ENCODE measurements around the gene ZNF639.

The ZNF639 gene

DNA sequence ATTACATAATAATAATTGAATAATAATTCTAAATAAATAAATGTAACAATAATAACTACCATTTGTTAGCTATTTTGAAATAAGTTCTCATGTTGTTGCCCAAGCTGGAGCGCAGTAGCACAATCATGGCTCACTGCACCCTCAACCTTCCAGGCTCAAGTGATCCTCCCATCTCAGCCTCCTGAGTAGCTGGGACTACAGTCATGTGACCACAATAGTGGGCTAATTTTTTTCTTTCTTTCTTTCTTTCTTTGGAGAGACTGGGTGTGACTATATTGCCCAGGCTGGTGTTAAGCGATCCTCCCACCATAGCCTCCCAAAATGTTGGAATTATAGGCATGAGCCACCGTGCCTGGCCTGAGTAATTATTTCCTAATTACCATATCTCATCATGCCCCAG, 41.0 kb upstream of the ZNF639 start:
- TF ChIP-seq REST (IDR thresholded peaks at IDR 0.05; ENCODE audit: insufficient read depth in 1 of 2, low read depth in 2 of 2, low read length in 2 of 2) (no peak), TAF1 (IDR thresholded peaks at IDR 0.05; ENCODE audit: borderline replicate concordance, insufficient read depth, low read length) (no peak), POLR2AphosphoS5 (IDR thresholded peaks at IDR 0.05; ENCODE audit: low read depth, low read length) (no peak), SIN3A (IDR thresholded peaks at IDR 0.05; ENCODE audit: borderline replicate concordance, insufficient read depth, low read length) (no peak), FOXP2 (optimal IDR thresholded peaks at IDR 0.05; ENCODE audit: borderline replicate concordance, extremely low read depth, extremely low read length, insufficient read depth) (no peak)

DNA sequence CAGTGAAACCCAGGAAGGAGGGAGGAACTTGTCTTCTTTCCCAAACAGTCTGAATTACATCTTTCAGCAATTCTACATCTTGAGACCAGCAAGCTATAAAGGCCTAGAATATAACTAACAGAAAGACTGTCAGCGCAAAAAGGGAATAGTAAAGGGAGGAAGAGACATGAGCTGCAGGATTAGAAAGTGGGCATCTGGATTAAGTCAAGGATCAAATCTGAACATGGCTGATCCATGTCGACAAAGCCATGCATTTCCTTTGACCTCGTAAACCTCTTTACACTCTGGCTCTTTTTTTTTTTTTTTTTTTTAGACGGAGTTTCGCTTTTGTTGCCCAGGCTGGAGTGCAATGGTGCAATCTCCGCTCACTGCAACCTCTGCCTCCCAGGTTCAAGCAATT, 36.5 kb upstream of the ZNF639 start:
- TF ChIP-seq SIN3A (IDR thresholded peaks at IDR 0.05; ENCODE audit: borderline replicate concordance, insufficient read depth, low read length) (no peak), REST (IDR thresholded peaks at IDR 0.05; ENCODE audit: insufficient read depth in 1 of 2, low read depth in 2 of 2, low read length in 2 of 2) (no peak), TAF1 (IDR thresholded peaks at IDR 0.05; ENCODE audit: borderline replicate concordance, insufficient read depth, low read length) (no peak)

DNA sequence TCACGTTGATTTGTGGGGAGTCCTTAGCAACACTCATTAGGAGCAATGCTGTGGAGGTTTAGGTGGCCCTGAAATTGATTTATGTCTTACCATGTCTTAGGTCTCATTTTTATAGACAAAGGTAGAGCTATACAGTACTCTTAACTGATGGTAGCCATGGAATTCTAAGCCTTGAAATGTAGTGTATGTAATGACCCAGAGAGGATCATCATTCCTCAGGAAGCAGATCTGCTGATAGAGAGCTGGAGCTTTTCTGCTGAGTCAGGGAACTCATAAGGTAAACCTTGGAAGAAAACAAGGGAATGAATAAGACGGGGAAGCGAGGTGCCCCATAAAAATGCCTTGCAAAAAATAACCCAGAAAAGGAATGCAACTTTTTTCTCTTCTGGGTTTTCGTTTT, 34.0 kb upstream of the ZNF639 start:
- no peak for TF ChIP-seq POLR2AphosphoS5 (IDR thresholded peaks at IDR 0.05; ENCODE audit: low read depth, low read length)
- TF ChIP-seq REST (IDR thresholded peaks at IDR 0.05; ENCODE audit: insufficient read depth in 1 of 2, low read depth in 2 of 2, low read length in 2 of 2): no peak
- TF ChIP-seq SIN3A (IDR thresholded peaks at IDR 0.05; ENCODE audit: borderline replicate concordance, insufficient read depth, low read length): no peak
- no peak for TF ChIP-seq TAF1 (IDR thresholded peaks at IDR 0.05; ENCODE audit: borderline replicate concordance, insufficient read depth, low read length)
- TF ChIP-seq FOXP2 (optimal IDR thresholded peaks at IDR 0.05; ENCODE audit: borderline replicate concordance, extremely low read depth, extremely low read length, insufficient read depth): no peak

GRCh38 chr3:179289295-179289694, 33.5 kb upstream of the ZNF639 start:
- TF ChIP-seq TAF1 (IDR thresholded peaks at IDR 0.05; ENCODE audit: borderline replicate concordance, insufficient read depth, low read length): no peak
- TF ChIP-seq POLR2AphosphoS5 (IDR thresholded peaks at IDR 0.05; ENCODE audit: low read depth, low read length): no peak

DNA sequence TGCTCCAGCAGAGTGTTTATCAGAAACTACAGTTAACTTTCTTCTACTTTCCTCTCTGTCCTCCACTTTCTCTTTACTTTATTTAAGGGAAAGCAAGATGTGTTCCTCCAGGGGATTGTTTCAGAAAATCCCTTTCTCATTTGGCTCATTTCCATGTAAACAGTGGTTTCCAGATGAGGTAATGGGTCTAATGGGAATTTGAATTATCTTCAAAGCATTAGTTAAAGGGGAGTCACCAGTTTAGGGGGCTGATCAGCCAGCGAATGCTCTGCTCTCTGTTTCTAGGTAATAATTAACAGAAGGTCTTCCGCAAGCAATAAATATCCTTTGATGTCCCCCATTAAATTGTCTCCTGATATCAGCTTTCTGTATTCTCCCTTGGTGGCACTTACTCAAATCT, 30.4 kb upstream of the ZNF639 start:
- no peak for TF ChIP-seq REST (IDR thresholded peaks at IDR 0.05; ENCODE audit: insufficient read depth in 1 of 2, low read depth in 2 of 2, low read length in 2 of 2)
- no peak for TF ChIP-seq FOXP2 (optimal IDR thresholded peaks at IDR 0.05; ENCODE audit: borderline replicate concordance, extremely low read depth, extremely low read length, insufficient read depth)
- no peak for TF ChIP-seq TAF1 (IDR thresholded peaks at IDR 0.05; ENCODE audit: borderline replicate concordance, insufficient read depth, low read length)

Measured in PFSK-1 (cell line).